NCI-H128 (cell line): ENCODE results near the gene FTCD.

Experiments
- DNase-seq: peaks from one replicate; lab custom pipeline; 2025; ENCODE audit not compliant: unreplicated experiment; lab: John Stamatoyannopoulos, UW

FTCD gene

GRCh38 chr21:46140352-46141003 is 14.9 kb downstream of the FTCD start:
- DNase-seq, result peak; percentile 13

GRCh38 chr21:46139686-46140085 is 15.7 kb downstream of the FTCD start:
- no peak for DNase-seq

GRCh38 chr21:46138383-46138970 is 16.9 kb downstream of the FTCD start:
- no peak for DNase-seq

- no peak for DNase-seq
Observed at GRCh38 chr21:46137908-46138307, 17.5 kb downstream of the FTCD start.

- no peak for DNase-seq
Observed at GRCh38 chr21:46136739-46137349, 18.5 kb downstream of the FTCD start.

- DNase-seq, result no peak
Observed at GRCh38 chr21:46135782-46136395, 19.5 kb downstream of the FTCD start.

GRCh38 chr21:46131838-46132651 is 23.3 kb downstream of the FTCD start:
- DNase-seq, result no peak

GRCh38 chr21:46131588-46131837 is 23.9 kb downstream of the FTCD start:
- DNase-seq, result no peak

GRCh38 chr21:46130831-46131587 is 24.4 kb downstream of the FTCD start:
- DNase-seq, result no peak

- DNase-seq, result no peak
Observed at GRCh38 chr21:46129846-46130651, 25.3 kb downstream of the FTCD start.

GRCh38 chr21:46128933-46129571 is 26.3 kb downstream of the FTCD start:
- DNase-seq, result no peak

GRCh38 chr21:46128106-46128932 is 27.1 kb downstream of the FTCD start:
- DNase-seq, result no peak

GRCh38 chr21:46127239-46128105 is 27.9 kb downstream of the FTCD start:
- no peak for DNase-seq

- no peak for DNase-seq
Observed at GRCh38 chr21:46126309-46127238, 28.8 kb downstream of the FTCD start.

GRCh38 chr21:46125846-46126301 is 29.5 kb downstream of the FTCD start:
- no peak for DNase-seq
